ENCODE results near the gene MLST8. TPM values are rescaled to one million over a fixed set of nuclear protein-coding genes. Genes with fewer than 3 reads are reported as not detected.

MLST8 gene
- total RNA-seq, 1 experiment from 2014 or later, result 58.7 TPM

DNA sequence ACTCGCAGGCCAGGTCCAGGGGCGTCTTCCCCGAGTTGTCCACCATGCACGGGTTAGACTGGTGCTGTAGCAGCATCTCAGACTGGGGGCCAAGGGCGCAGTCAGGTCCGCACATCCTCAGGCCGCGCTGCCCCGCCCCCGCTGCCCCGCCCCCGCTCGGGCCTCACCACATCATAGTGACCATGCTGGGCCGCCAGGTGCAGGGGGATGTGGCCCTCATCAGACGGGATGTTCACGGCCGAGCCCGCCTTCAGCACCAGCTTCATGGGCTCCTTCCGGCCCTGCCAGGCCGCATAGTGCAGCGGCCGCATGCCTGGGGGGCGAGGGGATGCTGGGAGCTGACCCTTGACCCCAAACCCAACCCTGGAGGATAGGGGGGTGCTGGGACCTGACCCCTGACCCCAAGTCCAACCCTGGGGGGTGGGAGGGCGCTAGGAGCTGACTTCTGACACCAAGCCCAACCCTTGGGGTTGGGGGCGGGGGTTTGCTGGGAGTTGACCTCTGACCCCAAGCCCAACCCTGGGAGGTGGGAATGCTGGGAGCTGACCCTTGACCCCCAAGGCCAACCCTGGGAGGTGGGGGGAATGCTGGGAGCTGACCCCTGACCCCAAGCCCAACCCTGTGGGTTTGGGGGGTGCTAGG lies 15.9 kb upstream of the MLST8 start:
- ChIA-PET POLR2A (interaction anchor here (1.2 kb wide), 1 partner anchor 34 kb away, joined by 3 read pairs; the partner anchor contains the start of gene TRAF7), RAD21 (ENCODE audit: low non-redundant PET in 1 of 2, low total read pairs in 2 of 2, uncharacterized antibody in 2 of 2, unreplicated experiment in 2 of 2) (no interaction called here), CTCF (no interaction called here)
- ATAC-seq, result no peak
- H2AFZ ChIP-seq (ENCODE audit: low read depth, low read length, poor library complexity, severe bottlenecking), result no peak overlapping the region
- H3K4me2 ChIP-seq (ENCODE audit: low read length), result no peak overlapping the region
- no peak for TF ChIP-seq ZNF274 (IDR thresholded peaks at IDR 0.05; ENCODE audit: low read depth, low read length)
- no peak for TF ChIP-seq ATF3 (IDR thresholded peaks at IDR 0.05)
- no peak for TF ChIP-seq FOSL1 (IDR thresholded peaks at IDR 0.05; ENCODE audit: low read depth)
- TF ChIP-seq YY1 (IDR thresholded peaks at IDR 0.05; ENCODE audit: extremely low read depth, insufficient replicate concordance, low read depth, low read length), result no peak
- no peak for TF ChIP-seq SP1 (IDR thresholded peaks at IDR 0.05; ENCODE audit: low read depth)
- TF ChIP-seq, protein P1, sequence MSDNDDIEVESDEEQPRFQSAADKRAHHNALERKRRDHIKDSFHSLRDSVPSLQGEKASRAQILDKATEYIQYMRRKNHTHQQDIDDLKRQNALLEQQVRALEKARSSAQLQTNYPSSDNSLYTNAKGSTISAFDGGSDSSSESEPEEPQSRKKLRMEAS (IDR thresholded peaks at IDR 0.05), result no peak
- TF ChIP-seq ZFX (IDR thresholded peaks at IDR 0.05), result no peak
- BruUV-seq (replicated peaks), result no TSS peak
- H3K27ac ChIP-seq (ENCODE audit: low read depth, low read length), result no peak overlapping the region
- no peak overlapping the region for H3K9ac ChIP-seq (ENCODE audit: low read length)
- no peak overlapping the region for H3K4me3 ChIP-seq (replicated peaks in 1 of 2; ENCODE audit: low read depth in 1 of 2, low read length in 2 of 2)
- intact Hi-C loops (cut with micrococcal nuclease), result no loop called here
- no peaks in the 10 kb centered on the region for H3K9me3 ChIP-seq (ENCODE audit: control insufficient read depth in 1 of 2, insufficient read depth in 1 of 2, low read depth in 1 of 2, low read length in 2 of 2)
- no peaks in the 10 kb centered on the region for H4K20me1 ChIP-seq (ENCODE audit: insufficient read depth)
- no peaks in the 10 kb centered on the region for H3K9me2 ChIP-seq (ENCODE audit: insufficient read depth)
- H3K36me3 ChIP-seq (ENCODE audit: control insufficient read depth in 1 of 2, insufficient read depth in 2 of 2, low read length in 2 of 2), result no peaks in the 10 kb centered on the region
- peaks cover 0 to 4% of the 10 kb centered on the region in 2 experiments; a peak in 3 of 4 replicates for H3K4me1 ChIP-seq (ENCODE audit: control insufficient read depth in 1 of 2, insufficient read depth in 2 of 2, low read length in 2 of 2)
- no peak for DNase-seq (ENCODE audit: low read depth, low spot score)
- H3K27me3 ChIP-seq (ENCODE audit: insufficient read depth, low read length), result no peaks in the 10 kb centered on the region
- H3K79me2 ChIP-seq (ENCODE audit: insufficient read depth, low read length), result no peaks in the 10 kb centered on the region

DNA sequence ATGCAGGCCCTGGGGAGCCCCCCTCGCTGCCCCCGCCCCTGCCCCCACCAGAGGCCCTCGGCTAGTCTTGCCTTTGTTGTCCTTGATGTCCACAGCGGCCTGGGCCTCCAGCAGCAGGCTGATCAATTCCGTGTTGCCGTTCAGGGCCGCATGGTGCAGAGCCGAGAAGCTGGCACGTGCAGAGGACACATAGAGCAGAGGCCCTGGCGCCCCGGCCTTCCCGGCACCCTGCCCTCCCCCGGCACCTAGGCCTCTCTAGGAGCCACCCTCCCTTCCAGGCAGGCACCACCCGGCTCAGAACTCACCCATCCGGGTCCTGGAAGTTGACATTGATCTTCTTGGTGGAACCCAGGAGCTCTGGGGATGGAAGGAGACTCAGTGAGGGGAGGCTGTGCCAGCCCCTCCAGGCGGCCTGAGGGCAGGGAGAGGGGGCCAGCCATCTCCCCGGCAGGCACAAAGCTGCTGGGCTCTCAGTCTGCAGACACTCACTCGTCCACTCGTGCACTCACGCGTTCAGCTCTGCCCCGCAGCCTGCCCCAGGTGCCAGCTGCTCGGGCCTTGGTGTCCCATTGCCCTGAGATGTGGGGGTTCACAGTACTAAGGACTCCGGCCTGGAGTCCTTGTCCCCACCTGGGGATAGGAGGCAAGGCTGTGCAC lies 15.1 kb upstream of the MLST8 start:
- Histone ChIP-seq H3K4me2 (ENCODE audit: low read length) (no peak overlapping the region), H3K4me1 (ENCODE audit: control insufficient read depth in 1 of 2, insufficient read depth in 2 of 2, low read length in 2 of 2) (peaks cover 2 to 11% of the 10 kb centered on the region in 2 experiments), H3K4me3 (replicated peaks in 1 of 2; ENCODE audit: low read depth in 1 of 2, low read length in 2 of 2) (no peak overlapping the region), H3K79me2 (ENCODE audit: insufficient read depth, low read length) (no peaks in the 10 kb centered on the region), H2AFZ (ENCODE audit: low read depth, low read length, poor library complexity, severe bottlenecking) (no peak overlapping the region), H3K9me2 (ENCODE audit: insufficient read depth) (no peaks in the 10 kb centered on the region), H3K9ac (ENCODE audit: low read length) (no peak overlapping the region), H3K36me3 (ENCODE audit: control insufficient read depth in 1 of 2, insufficient read depth in 2 of 2, low read length in 2 of 2) (no peaks in the 10 kb centered on the region), H3K9me3 (ENCODE audit: control insufficient read depth in 1 of 2, insufficient read depth in 1 of 2, low read depth in 1 of 2, low read length in 2 of 2) (no peaks in the 10 kb centered on the region), H4K20me1 (ENCODE audit: insufficient read depth) (no peaks in the 10 kb centered on the region), H3K27me3 (ENCODE audit: insufficient read depth, low read length) (no peaks in the 10 kb centered on the region), H3K27ac (ENCODE audit: low read depth, low read length) (no peak overlapping the region)
- ATAC-seq, result no peak
- BruUV-seq (replicated peaks), result no TSS peak
- POLR2A ChIA-PET, result interaction anchor here (1.2 kb wide), 1 partner anchor 35 kb away, joined by 3 read pairs; the partner anchor contains the start of gene TRAF7
- intact Hi-C loops (cut with micrococcal nuclease), result loop anchor here (10.0 kb wide), 1 partner anchor 315 kb away; no protein-coding TSS in a partner anchor
- CTCF ChIA-PET, result no interaction called here
- RAD21 ChIA-PET (ENCODE audit: low non-redundant PET in 1 of 2, low total read pairs in 2 of 2, uncharacterized antibody in 2 of 2, unreplicated experiment in 2 of 2), result no interaction called here
- no peak for DNase-seq (ENCODE audit: low read depth, low spot score)
- TF ChIP-seq CEBPB (IDR thresholded peaks at IDR 0.05; ENCODE audit: low read depth), result no peak
- no peak for TF ChIP-seq RAD21 (IDR thresholded peaks at IDR 0.05; ENCODE audit: low read depth)
- no peak for TF ChIP-seq ZNF274 (IDR thresholded peaks at IDR 0.05; ENCODE audit: low read depth, low read length)
- no peak for TF ChIP-seq ELF1 (IDR thresholded peaks at IDR 0.05; ENCODE audit: borderline replicate concordance, low read depth)
- TF ChIP-seq, protein P2, sequence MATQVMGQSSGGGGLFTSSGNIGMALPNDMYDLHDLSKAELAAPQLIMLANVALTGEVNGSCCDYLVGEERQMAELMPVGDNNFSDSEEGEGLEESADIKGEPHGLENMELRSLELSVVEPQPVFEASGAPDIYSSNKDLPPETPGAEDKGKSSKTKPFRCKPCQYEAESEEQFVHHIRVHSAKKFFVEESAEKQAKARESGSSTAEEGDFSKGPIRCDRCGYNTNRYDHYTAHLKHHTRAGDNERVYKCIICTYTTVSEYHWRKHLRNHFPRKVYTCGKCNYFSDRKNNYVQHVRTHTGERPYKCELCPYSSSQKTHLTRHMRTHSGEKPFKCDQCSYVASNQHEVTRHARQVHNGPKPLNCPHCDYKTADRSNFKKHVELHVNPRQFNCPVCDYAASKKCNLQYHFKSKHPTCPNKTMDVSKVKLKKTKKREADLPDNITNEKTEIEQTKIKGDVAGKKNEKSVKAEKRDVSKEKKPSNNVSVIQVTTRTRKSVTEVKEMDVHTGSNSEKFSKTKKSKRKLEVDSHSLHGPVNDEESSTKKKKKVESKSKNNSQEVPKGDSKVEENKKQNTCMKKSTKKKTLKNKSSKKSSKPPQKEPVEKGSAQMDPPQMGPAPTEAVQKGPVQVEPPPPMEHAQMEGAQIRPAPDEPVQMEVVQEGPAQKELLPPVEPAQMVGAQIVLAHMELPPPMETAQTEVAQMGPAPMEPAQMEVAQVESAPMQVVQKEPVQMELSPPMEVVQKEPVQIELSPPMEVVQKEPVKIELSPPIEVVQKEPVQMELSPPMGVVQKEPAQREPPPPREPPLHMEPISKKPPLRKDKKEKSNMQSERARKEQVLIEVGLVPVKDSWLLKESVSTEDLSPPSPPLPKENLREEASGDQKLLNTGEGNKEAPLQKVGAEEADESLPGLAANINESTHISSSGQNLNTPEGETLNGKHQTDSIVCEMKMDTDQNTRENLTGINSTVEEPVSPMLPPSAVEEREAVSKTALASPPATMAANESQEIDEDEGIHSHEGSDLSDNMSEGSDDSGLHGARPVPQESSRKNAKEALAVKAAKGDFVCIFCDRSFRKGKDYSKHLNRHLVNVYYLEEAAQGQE (IDR thresholded peaks at IDR 0.05; ENCODE audit: low read depth), result no peak
- TF ChIP-seq, protein P3, sequence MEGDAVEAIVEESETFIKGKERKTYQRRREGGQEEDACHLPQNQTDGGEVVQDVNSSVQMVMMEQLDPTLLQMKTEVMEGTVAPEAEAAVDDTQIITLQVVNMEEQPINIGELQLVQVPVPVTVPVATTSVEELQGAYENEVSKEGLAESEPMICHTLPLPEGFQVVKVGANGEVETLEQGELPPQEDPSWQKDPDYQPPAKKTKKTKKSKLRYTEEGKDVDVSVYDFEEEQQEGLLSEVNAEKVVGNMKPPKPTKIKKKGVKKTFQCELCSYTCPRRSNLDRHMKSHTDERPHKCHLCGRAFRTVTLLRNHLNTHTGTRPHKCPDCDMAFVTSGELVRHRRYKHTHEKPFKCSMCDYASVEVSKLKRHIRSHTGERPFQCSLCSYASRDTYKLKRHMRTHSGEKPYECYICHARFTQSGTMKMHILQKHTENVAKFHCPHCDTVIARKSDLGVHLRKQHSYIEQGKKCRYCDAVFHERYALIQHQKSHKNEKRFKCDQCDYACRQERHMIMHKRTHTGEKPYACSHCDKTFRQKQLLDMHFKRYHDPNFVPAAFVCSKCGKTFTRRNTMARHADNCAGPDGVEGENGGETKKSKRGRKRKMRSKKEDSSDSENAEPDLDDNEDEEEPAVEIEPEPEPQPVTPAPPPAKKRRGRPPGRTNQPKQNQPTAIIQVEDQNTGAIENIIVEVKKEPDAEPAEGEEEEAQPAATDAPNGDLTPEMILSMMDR (IDR thresholded peaks at IDR 0.05 in 2 of 3, conservative IDR thresholded peaks at IDR 0.05 in 1 of 3; ENCODE audit: borderline replicate concordance in 1 of 3, insufficient read depth in 1 of 3, low read depth in 2 of 3, low read length in 2 of 3), result no peak
- TF ChIP-seq CBX3 (IDR thresholded peaks at IDR 0.05; ENCODE audit: low read depth), result no peak
